Lower leg skin (tissue), 3 donors: ENCODE data around the gene CHAC1.

Source experiments
- CTCF ChIP-seq, 3 donors: fragments of 450-650 bp; IDR thresholded peaks; one replicate each; pipeline ENCODE4 v1.5.1; 2016; ENCODE audit warnings: antibody characterized with exemption in 3 of 3, mild to moderate bottlenecking in 3 of 3, moderate library complexity in 2 of 3
- POLR2A ChIP-seq, 2 donors: fragments of 450-650 bp; IDR thresholded peaks; one replicate each; pipeline ENCODE4 v1.6.1; 2016 to 2017; ENCODE audit warnings: antibody characterized with exemption in 2 of 2, mild to moderate bottlenecking in 1 of 2, moderate library complexity in 1 of 2

GRCh38 chr15:40957041-40957555, 3.8 kb downstream of the CHAC1 start:
- TF ChIP-seq CTCF (IDR thresholded peaks at IDR 0.05) = no peak
- no peak for TF ChIP-seq POLR2A (IDR thresholded peaks at IDR 0.05)
